ENCODE data around the gene TINAGL1. TPM values are rescaled to one million over a fixed set of nuclear protein-coding genes. Genes with fewer than 3 reads are reported as not detected.

TINAGL1 gene
- polyA plus RNA-seq, 10 donors: 16.9 to 30.9 (median 20.5) TPM

- no peak for DNase-seq
Observed at GRCh38 chr1:31567956-31568570, 8.3 kb upstream of the TINAGL1 start.

- DNase-seq: no peak
Observed at GRCh38 chr1:31568895-31569595, 7.3 kb upstream of the TINAGL1 start.

GRCh38 chr1:31569596-31570173 lies 6.6 kb upstream of the TINAGL1 start:
- DNase-seq: no peak

GRCh38 chr1:31570228-31570627 lies 6.1 kb upstream of the TINAGL1 start:
- no peak for DNase-seq

GRCh38 chr1:31570906-31571305 lies 5.4 kb upstream of the TINAGL1 start:
- no peak for DNase-seq

GRCh38 chr1:31571340-31572295 lies 4.7 kb upstream of the TINAGL1 start:
- DNase-seq: no peak

DNA sequence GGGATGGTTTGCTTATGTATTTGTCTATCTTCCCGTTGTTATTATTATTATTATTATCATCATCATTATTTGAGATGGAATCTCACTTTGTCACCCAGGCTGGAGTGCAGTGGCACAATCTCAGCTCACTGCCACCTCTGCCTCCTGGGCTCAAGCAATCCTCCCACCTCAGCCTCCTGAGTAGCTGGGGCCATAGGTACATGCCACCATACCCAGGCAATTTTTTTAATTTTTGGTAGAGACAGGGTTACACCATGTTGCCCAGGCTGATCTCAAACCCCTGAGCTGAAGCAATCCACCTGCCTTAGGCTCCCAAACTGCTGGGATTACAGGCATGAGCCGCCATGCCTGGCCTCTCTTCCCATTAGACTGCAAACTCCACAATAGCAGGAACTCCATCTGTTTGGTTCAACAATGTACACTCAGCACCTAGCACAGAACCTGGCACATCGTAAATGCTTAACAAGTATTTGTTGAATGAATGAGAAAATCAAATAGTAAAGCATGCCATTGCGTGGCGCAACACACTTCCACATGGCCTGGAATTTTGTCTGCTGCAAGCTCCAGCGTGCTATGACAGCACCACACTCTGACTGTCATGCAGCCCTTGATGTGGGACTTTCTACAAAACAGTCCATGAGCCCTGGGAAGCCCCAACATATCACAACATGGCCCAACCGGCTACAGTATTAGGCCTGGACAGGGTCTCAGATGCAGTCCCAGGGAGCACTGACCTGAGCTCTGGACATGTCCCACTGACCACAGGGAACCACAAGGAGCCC lies 3.8 kb upstream of the TINAGL1 start:
- DNase-seq: no peak

- DNase-seq: no peak
Observed at GRCh38 chr1:31573261-31573660, 3.1 kb upstream of the TINAGL1 start.

GRCh38 chr1:31574749-31575368 lies 1.5 kb upstream of the TINAGL1 start:
- DNase-seq: no peak

DNA sequence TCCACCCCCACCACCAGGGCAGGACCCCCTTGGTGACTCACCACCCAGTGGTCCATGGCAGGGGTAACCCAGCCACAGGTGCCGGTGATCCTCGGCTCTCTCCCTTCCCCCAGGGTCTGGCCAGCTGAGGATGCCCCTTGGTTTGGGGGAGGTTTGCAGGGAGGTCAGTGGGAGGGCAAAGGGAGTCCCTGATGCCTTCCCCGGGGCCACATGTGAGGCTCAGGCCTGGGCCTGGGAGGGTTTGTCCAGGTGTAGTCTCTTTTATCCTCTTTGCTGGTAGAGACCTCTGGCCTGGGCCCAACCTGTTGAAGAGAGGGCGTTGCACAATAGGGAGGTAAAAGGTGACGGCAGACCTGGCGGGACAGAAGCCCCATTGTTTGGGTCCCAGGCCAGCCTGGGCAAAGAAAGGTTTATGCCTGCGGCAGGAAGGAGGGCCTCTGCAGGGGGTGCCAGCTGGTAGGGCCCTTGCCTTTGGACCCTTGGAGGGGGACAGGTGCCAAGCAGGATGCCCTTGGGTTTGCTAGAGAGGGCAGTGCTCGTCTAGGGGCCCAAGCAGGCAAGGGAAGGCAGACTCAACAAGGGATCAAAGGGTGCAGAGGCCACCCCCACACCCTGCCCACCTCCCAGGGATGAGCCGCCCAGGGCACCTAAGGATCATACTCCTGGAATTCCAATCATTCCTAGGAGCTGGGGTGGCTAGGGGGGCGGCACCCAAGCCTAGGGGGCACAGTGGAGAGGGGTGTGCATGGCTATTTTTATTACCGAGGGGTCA lies 760 bp upstream of the TINAGL1 start:
- DNase-seq: no peak

- no peak for DNase-seq
Observed at GRCh38 chr1:31576743-31577455, 584 bp downstream of the TINAGL1 start.

GRCh38 chr1:31577515-31578192 lies 1.3 kb downstream of the TINAGL1 start:
- DNase-seq: no peak

DNA sequence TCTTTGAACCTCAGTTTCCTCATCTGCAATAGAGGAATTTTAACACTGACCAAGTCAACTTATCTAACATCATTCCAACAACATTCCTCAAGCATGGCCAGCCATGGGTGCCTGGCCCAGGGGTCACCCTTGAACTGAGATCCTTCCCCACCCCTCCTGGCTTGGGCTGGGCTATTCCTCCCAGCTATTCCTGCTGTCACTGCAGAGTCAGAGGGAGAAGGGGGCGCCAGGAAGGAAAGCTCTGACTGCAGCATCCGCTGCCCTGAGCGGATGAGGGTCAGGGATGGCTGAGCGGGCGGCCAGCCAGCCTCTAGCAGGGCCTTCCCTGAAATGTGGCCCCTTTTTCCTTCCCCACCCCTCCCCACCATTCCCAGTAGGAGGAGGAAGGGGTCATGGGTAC lies 3.1 kb downstream of the TINAGL1 start:
- DNase-seq: peak in 1 of 3 donors; percentile 70

- DNase-seq: no peak
Observed at GRCh38 chr1:31580513-31580870, 4.2 kb downstream of the TINAGL1 start.

- no peak for DNase-seq
Observed at GRCh38 chr1:31580891-31581603, 4.7 kb downstream of the TINAGL1 start.

DNA sequence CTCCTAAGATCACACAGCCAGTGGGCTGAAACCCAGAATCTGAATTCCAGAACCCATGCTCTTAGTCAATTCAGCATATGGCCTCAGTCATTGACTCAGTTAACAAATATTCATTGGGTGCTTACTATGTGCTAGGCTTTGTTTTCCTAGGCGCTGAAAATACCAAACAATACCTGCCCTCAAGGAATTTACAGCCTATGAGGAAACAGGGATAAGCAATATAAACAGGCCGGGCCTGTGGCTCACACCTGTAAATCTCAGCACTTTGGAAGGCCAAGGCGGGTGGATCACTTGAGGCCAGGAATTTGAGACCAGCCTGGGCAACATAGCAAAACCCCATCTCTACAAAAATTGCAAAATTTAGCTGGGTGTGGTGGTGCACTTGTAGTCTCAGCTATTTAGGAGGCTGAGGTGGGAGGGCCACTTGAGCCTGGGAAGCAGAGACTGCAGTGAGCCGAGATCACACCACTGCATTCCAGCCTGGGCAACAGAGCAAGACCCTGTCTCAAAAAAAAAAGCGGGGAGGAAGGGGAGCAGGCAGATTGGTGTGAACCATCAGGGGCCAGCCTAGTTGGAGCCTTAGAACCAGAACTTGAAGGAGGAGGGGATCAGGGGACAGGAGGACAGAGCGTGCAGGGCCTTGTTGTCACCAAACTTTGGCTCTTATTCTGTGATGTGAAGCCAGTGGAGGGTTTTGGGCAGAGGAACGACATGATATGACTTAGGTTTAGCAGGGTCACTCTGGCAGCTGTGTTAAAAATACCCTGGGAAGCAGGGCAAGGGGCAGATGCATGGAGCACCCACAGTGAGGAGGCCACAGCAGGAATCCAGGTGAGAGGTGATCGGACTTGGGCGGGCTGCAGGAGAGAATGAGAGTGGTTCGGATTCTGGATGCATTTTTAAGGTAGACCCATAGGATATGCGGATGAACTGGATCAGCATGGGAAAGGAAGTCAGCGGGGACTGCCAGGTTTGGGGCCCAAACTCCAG lies 5.8 kb downstream of the TINAGL1 start:
- no peak for DNase-seq

Data from muscle of back (tissue), 11 donors.